Germinal center (tissue), 1 donor: ENCODE results near the gene DGCR8.

Experiments used
- DNase-seq: peaks from one replicate; pipeline ENCODE4 v3.0.0; 2012; ENCODE audit warnings: mixed read lengths, low spot score

Gene DGCR8

GRCh38 chr22:20125201-20126174, 45.4 kb downstream of the DGCR8 start:
- no peak for DNase-seq

DNA sequence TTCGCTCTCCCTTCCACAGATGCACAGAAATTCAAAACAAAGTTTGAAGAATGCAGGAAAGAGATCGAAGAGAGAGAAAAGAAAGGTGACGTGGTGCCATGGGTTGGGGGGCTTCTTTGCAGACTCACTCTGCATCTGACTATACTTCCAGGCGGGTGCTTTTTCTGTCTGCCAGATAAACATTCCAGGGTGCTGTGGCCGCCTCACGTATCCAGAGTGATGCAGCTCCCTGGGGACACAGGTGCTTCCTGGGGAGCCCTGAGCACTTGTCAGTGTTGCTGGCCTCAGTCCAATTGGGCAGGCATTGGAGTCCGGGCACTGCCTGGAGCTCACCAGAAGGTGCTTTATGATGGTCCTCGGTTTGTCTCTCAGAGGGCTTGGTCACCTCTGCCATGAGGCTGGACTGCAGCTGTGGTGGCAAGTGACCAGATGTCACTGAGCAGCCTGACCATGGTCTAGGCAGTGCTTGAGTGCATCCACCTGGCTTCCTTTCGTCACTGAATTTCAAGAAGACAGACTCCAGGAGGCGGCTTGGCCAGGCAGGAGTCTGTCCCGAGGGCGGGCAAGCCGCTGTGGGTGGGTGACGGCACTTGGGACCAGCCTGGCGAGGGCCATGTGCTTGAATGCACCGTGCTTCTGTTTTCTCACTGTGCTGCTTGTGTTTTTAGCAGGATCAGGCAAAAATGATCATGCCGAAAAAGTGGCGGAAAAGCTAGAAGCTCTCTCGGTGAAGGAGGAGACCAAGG, 46.4 kb downstream of the DGCR8 start:
- DNase-seq, result no peak

DNA sequence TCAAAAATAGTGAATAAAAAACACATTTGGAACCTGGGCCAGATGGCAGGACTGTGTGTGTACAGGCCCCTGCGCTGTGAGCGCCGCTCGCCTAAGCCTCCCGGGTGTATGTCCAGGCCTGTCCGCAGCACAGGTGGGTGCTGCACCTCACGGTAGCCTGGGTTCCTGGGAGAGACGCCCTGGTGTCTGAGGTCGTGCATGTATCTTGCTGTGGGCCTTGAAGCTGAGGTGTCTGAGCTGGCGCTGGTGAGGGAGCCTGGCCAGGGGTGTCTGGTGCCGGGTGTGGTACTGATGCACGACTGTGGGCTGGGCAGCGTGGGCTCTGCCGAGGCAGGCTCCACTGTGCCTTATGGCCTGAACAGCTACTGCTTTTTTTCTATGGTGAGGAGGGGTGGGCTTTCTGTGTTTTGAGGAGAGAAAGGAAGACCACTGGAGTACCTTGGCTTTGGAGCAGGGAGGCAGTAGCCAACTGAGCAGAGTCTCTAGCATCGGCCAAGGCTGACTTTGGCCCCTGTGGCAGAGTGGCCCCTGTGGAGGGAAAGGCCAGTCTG, 47.4 kb downstream of the DGCR8 start:
- DNase-seq, result no peak

DNA sequence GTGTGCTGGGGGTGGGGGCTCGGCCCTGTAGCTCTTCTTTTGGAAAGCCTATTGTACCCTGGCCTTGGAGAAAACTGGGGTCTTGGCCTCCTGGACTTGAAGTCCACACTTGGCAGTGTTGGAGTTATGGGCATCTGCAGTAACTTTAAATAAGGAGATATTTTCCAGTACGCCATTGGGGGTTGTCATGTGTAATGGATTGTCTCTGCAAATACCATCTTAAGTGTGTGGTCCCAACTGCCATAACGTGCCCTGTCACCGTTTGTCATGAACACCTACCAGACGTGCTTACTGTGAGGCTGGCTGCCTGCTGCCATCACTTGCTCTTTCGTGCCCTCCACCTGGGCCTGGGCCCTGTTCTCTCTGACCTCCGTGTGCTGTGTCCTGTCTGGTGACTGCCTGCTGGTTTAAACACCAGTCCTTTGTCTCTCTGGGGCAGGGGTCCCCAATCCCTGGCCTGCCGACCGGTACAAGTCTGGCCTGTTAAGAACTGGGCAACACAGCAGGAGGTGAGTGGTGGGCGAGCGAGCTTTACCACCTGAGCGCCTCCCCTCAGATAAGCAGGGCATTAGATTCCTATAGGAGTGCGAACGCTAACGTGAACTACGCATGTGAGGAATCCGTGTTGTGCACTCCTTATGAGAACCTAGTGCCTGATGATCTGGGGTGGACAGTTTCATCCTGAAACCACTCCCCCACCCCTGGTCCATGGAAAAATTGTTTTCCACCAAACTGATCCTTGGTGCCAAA, 48.0 kb downstream of the DGCR8 start:
- no peak for DNase-seq

DNA sequence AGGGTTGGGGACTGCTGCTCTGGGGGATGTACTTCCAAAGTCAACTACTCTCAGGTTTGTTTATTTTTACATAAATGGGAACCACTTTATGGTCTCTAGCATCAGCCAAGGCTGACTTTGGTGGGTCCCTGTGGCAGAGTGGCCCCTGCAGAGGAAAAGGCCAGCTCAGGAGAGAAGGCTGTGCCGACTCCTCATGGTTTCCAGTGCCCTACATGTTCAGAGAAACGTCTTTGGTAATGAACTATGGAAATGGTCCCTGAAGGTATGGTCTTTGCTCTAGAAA, 48.5 kb downstream of the DGCR8 start:
- DNase-seq, result no peak

DNA sequence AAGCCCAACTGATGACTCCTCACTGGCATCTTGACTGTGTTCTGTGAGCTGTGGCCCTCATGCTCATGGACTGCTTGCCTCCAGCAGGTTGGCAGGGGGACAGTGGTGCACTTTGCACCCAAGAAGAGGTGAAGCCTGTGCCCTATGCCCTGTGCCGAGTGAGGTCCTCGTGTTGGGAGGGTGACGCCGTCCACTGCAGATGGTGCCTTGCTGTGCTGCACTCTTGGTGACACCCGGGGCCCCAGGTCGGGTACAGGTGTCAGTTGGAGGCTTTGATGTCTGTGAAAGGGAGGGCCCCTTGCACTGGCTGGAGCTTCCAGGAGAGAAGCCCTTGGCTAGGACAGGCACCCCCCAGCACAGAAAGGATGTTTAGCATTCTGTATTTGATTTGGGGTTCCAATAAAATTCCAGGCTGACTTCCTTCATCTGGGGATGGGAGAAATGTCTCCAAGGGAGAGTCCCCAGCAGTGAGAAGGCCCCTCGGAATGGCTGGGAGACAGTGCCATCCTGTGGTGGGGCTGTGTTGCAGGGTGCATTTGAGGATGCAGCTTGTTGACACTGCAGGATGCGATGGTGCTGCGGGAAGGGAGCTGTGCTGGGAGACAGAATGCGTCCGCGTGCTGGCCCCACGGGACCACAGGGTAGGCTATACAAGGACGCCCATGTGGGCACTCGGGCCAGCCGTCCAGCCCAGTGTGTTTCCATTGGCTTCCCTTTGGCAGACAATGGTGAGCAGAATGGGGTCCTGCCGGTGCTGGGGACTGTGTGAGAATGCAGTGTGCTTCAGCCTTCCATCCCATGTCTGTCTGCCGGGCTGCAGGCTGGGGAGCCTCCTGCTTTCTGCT, 49.1 kb downstream of the DGCR8 start:
- peak; percentile 43 for DNase-seq

- DNase-seq, result no peak
Measured at GRCh38 chr22:20129747-20130014, 49.6 kb downstream of the DGCR8 start.

GRCh38 chr22:20130319-20130718, 50.3 kb downstream of the DGCR8 start:
- peak; percentile 39 for DNase-seq

- peak; percentile 80 for DNase-seq
Measured at GRCh38 chr22:20130731-20131596, 50.9 kb downstream of the DGCR8 start.

- peak; percentile 59 for DNase-seq
Measured at GRCh38 chr22:20131597-20131858, 51.5 kb downstream of the DGCR8 start, which contains the start of gene ZDHHC8. Gene ZDHHC8, plus strand, starts transcription at chr22:20131804. Its CDS starts 144 bp downstream, at chr22:20131948.

DNA sequence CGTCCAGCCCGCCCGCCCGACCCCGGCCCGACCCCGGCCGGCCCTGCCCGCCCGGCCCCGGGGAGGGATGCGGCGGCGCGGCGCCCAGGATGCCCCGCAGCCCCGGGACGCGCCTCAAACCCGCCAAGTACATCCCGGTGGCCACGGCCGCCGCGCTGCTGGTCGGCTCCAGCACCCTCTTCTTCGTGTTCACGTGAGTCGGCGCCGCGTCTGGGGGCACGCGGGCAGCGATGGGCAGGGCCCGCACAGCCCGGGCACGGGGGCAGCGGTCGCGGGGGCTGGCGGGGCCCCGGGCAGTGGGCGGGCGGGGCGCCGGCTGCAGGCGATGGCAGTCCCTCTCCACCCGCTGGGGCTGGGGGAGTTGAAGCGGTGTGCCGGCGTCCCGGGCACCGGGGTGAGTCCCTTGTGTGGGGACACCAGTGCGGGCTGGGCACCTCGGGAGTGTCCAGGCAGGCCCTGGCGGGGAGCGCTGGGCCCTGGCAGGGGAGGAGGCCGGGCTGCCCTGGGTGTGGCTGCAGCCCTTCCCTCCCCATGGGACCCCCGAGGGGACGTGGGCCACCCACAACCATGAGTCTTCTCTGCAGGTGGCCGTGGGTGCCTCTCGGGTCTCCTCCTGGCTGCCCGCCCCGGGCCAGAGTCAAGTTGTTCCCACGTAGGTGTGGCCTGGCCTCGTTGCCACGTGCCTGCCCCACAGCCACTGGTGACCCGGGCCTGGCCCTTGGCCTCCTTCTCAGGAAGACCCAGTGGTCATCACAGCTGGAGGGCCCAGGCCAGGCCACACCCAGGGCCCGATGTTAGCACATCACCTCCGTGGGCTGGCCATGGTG, 52.0 kb downstream of the DGCR8 start:
- no peak for DNase-seq

- no peak for DNase-seq
Measured at GRCh38 chr22:20132686-20133246, 52.7 kb downstream of the DGCR8 start.

DNA sequence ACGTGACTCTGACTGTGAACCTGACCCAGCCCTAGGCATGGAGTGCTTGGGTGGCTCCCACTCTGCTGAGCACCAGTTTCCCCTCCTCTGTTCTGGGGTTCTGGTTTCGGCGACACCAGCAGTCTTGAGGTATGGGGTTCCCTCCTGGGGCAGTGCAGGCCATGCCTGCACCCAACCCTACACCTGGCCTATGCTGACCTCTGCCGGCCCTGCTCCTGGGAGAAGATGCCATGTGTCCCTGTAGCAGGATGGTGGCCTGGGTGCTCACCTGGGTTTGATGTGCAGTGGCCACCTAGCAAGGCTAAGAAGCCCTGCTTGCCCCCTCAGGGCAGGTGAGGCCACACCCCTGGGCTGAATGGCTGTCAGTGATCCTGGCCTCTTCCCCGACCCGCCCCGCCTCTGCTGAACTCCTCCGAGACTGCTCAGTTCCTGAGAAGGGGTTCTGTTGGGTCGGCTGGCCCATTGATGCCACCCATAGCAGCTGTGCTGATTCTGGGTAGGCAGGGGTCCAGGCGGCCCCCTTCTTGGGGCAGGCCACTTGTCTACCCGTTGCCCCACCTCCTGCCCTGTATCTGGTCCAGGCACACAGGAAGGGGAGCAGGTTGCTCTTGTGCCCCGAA, 54.0 kb downstream of the DGCR8 start:
- DNase-seq, result no peak

- no peak for DNase-seq
Measured at GRCh38 chr22:20135265-20135664, 55.2 kb downstream of the DGCR8 start.

DNA sequence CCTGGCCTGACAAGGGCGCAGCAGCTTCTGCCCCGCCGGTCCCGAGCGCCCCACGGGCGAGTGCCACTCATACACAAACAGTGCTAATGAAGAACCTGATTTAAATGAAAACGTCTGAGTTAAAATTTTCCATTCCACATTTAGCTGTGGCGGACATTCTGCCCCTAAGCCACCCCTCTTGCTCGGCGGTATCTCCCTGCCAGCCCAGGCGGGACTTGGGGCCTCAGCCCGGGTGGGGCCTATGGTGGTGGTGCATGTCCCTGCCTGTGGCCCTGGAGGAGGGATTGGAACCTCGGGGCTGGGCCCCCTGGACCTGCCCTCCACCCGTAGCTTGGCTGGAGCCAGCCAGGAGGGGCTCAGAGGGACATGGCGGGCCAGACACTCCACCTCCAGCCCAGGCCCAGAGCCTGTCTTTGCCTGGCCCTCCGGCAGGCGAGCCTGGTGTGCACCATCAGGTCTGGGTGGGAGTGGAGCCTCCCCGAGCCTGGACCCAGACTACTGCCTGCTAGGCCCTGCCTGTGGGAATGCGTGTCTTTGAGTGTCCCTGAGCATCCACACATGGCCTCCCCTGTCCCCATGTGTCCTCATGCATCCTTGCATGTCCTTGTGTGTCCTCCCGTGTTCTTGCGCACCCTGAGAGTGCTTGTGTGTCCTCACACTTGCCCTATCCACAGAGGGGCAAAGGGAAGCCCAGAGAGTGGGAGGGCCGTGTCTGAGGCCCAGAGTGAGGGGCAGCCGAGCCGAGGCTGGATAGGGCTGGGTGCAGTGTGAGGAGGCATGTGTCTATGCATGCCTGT, 56.0 kb downstream of the DGCR8 start:
- DNase-seq, result peak; percentile 41

DNA sequence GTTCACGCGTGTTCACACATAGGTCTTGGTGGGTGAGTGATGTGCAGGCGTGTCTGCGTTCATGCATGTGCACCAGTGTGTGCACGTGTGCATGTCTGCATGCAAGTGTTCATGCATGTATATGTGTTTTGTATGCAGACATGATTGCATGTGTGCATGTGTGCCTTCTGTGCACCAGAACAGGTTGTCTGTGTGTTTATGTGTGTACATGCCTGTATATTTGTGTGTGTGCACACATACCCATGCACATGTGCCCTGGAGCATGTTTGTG, 56.5 kb downstream of the DGCR8 start:
- DNase-seq, result no peak

- DNase-seq, result no peak
Measured at GRCh38 chr22:20137113-20137512, 57.1 kb downstream of the DGCR8 start.

DNA sequence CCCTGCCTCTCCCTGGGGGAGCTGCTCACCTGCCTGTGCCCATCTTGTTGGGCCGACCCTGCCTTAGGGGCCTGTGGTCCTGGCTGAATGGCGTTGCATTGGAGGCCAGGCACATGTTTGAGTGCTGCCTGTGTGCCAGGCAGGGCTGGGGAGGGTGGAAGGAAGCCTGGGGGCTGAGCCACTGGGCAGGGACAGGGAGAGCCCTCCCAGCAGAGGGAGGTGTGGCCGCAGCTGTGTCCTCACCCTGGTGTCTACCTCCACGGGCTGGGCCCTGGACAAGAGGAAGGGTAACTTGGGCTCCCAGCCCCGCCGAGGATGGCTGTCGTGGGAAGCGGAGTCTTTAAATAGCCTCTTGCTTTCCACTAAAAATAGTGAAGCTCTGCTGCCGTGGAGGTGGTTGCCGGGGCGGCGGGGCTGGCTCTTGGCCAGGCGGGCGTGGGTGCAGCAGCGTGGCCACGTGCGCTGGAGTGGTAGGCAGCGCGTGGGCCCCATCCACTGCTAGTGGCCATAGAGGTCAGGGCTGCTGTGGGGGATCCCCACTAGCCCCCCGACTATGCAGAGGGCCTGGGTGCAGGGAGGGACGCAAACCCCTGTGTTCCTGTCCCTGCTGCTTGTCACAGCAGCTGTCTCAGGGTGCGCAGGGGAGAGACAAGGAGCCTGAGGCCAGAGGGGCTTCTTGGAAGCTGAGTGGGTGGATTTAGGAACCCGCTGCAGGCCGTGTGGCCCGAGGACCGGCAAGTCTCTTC, 57.8 kb downstream of the DGCR8 start:
- DNase-seq, result no peak
